ENCODE data around the gene RHCG.

Gene RHCG

GRCh38 chr15:89496155-89497098, at the start of gene RHCG:
TSS of gene RHCG (minus strand) at chr15:89496583. CDS start at chr15:89496544, 39 bp downstream.
- POLR2A ChIA-PET (ENCODE audit: low non-redundant PET) = no interaction called here
- DNase-seq (ENCODE audit: low spot score) = no peak
- H3K27ac ChIP-seq = no peak within 1 kb of the TSS
- TF ChIP-seq CTCF (conservative IDR thresholded peaks at IDR 0.05; ENCODE audit: low read depth) = no peak
- CTCF ChIA-PET = no interaction called here

GRCh38 chr15:89543389-89543788, 47.0 kb upstream of the RHCG start:
- TF ChIP-seq CTCF (conservative IDR thresholded peaks at IDR 0.05; ENCODE audit: low read depth) = no peak
- POLR2A ChIA-PET (ENCODE audit: low non-redundant PET) = no interaction called here
- no peak for DNase-seq (ENCODE audit: low spot score)
- CTCF ChIA-PET = no interaction called here
- no peak overlapping the region for H3K27ac ChIP-seq

DNA sequence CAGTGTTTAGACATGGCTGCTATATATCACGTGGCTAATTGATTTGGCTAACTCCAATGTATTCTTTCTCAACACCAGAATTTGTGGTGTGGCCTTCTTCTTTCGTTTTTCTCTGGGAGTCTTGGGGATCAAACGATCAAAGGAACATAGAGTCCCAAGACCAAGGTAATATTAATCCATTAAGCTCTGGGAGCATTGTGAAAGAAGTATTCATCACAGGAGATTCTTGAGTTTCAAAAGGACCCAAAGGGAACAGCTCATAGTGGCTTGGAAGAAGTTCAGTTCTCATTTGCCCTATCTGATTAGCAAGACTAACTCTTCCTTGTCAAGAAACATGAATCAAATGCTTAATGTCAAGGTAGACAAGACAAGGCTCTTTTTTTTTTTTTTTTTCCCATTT, 46.0 kb upstream of the RHCG start:
- ChIA-PET CTCF (interaction anchor here (0.6 kb wide), 1 partner anchor 10 kb away, joined by 3 read pairs; no protein-coding TSS in a partner anchor), POLR2A (ENCODE audit: low non-redundant PET) (no interaction called here)
- H3K27ac ChIP-seq = no peak overlapping the region
- no peak for DNase-seq (ENCODE audit: low spot score)
- TF ChIP-seq CTCF (conservative IDR thresholded peaks at IDR 0.05; ENCODE audit: low read depth) = no peak

DNA sequence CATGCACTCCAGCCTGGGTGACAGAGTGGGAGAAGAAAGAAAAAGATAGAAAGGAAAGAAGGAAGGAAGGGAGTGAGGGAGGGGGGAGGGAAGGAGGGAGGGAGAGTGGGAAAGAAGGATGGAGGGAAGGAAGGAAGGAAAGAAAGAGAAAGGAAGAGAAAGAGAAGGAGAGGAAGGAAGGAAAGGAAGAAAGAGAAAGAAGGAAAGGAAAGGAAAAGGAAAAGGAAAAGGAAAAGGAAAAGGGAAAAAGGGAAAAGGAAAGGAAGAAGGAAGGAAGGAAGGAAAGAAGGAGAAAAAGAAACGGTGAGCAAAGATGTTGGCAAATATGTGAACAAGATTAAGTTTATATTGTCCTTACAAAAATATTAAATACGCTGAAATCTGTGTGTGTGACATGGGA, 42.6 kb upstream of the RHCG start:
- no peak for DNase-seq (ENCODE audit: low spot score)
- no peak overlapping the region for H3K27ac ChIP-seq
- no peak for TF ChIP-seq CTCF (conservative IDR thresholded peaks at IDR 0.05; ENCODE audit: low read depth)
- CTCF ChIA-PET = no interaction called here
- POLR2A ChIA-PET (ENCODE audit: low non-redundant PET) = no interaction called here

GRCh38 chr15:89533861-89534544, 37.6 kb upstream of the RHCG start:
- no peak for DNase-seq (ENCODE audit: low spot score)
- POLR2A ChIA-PET (ENCODE audit: low non-redundant PET) = no interaction called here
- CTCF ChIA-PET = no interaction called here
- no peak overlapping the region for H3K27ac ChIP-seq
- no peak for TF ChIP-seq CTCF (conservative IDR thresholded peaks at IDR 0.05; ENCODE audit: low read depth)

DNA sequence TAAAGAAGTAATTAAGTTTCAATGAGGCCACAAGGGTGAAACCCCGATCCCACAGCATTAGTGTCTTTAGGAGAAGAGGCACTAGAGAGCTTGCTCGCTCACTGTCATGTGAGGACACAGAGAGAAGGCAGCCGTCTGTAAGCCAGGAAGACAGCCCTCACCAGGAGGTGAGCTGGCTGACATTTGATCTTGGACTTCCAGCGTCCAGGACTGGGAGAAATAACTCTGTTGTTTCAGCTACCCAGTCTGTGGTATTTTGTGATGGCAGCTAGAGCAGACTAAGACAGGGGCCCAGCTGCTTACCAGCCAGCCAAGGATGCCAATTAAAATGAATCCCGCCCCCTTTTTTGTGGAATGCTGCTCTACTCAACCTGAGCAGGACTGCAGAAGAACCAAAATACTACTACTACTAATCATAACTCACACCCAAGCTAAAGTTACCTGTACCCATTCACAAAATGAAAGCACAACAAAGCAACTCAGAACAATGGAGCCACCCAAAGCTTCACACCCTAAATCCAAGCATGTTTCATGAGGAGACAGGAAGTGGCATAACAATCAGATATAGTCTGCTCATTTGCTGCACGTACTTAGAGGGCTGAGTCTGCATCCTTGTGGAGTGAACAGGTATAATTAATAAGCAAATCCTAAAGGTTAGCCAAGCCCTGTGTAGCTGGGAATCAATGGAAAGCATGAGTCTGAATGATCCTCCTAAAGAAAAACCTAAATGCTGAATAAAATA, 35.6 kb upstream of the RHCG start:
- POLR2A ChIA-PET (ENCODE audit: low non-redundant PET) = no interaction called here
- CTCF ChIA-PET = interaction anchor here (0.5 to 1.6 kb wide), 5 partner anchors 11 to 90 kb away, joined by 3 to 8 read pairs (median 4); no protein-coding TSS in a partner anchor
- H3K27ac ChIP-seq = no peak overlapping the region
- no peak for TF ChIP-seq CTCF (conservative IDR thresholded peaks at IDR 0.05; ENCODE audit: low read depth)
- DNase-seq (ENCODE audit: low spot score) = no peak

Measured in RWPE1 (cell line).